ENCODE data around the gene PSMF1. TPM values are rescaled to one million over a fixed set of nuclear protein-coding genes. Genes with fewer than 3 reads are reported as not detected.

The PSMF1 gene
- total RNA-seq, 1 experiment from 2014 or later, result 166 TPM

GRCh38 chr20:1130847-1131246 is 12.4 kb downstream of the PSMF1 start:
- no peak overlapping the region for H2AFZ ChIP-seq
- no peaks in the 10 kb centered on the region for H3K79me2 ChIP-seq (ENCODE audit: low read depth)
- TF ChIP-seq, protein P1, sequence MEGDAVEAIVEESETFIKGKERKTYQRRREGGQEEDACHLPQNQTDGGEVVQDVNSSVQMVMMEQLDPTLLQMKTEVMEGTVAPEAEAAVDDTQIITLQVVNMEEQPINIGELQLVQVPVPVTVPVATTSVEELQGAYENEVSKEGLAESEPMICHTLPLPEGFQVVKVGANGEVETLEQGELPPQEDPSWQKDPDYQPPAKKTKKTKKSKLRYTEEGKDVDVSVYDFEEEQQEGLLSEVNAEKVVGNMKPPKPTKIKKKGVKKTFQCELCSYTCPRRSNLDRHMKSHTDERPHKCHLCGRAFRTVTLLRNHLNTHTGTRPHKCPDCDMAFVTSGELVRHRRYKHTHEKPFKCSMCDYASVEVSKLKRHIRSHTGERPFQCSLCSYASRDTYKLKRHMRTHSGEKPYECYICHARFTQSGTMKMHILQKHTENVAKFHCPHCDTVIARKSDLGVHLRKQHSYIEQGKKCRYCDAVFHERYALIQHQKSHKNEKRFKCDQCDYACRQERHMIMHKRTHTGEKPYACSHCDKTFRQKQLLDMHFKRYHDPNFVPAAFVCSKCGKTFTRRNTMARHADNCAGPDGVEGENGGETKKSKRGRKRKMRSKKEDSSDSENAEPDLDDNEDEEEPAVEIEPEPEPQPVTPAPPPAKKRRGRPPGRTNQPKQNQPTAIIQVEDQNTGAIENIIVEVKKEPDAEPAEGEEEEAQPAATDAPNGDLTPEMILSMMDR (conservative IDR thresholded peaks at IDR 0.05), result no peak
- TF ChIP-seq EZH2 (IDR thresholded peaks at IDR 0.05; ENCODE audit: low read depth), result no peak
- H3F3A ChIP-seq (ENCODE audit: insufficient read depth, low read depth), result no peaks in the 10 kb centered on the region
- BruUV-seq (replicated peaks), result no TSS peak
- no peak for DNase-seq
- H3K9me3 ChIP-seq (ENCODE audit: insufficient read depth, low read depth), result no peaks in the 10 kb centered on the region
- H3K36me3 ChIP-seq (ENCODE audit: low read depth), result peaks cover 21% of the 10 kb centered on the region
- no peaks in the 10 kb centered on the region for H3K9me2 ChIP-seq (ENCODE audit: insufficient read depth)
- H3K4me2 ChIP-seq, result no peak overlapping the region
- H3K4me1 ChIP-seq (replicated peaks; ENCODE audit: insufficient read depth), result no peaks in the 10 kb centered on the region
- H3K4me3 ChIP-seq, result no peak overlapping the region
- peaks cover 15% of the 10 kb centered on the region for H4K20me1 ChIP-seq (ENCODE audit: insufficient read depth)
- intact Hi-C loops (cut with micrococcal nuclease; ENCODE audit: unreplicated experiment), result no loop called here
- ChIA-PET CTCF (no interaction called here), POLR2A (ENCODE audit: unreplicated experiment) (no interaction called here)
- no peaks in the 10 kb centered on the region for H3K27me3 ChIP-seq (ENCODE audit: insufficient read depth, low read depth)
- H3K27ac ChIP-seq, result no peak overlapping the region

DNA sequence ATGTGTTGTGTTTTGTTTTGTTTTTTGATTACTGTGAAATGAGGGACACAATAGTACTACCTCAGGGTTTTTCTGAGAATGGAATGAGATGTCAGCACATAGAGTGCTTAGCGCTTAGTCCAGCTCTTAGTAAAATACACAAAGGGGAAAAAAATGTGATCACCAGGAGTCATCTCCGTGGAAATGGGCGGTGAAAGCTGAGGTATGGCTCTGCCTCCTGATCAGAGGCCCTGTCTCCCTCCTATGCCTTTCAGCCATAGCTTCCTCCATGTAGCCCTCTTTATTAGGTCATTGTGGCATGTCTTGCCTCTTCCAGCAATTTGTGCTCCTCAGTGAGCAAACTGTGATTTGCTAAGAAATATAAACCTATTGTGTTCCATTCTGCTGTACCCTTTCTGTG is 13.0 kb downstream of the PSMF1 start:
- Histone ChIP-seq H3K79me2 (ENCODE audit: low read depth) (no peaks in the 10 kb centered on the region), H3K4me2 (no peak overlapping the region), H3K4me3 (no peak overlapping the region), H3K36me3 (ENCODE audit: low read depth) (peaks cover 26% of the 10 kb centered on the region), H3K27ac (no peak overlapping the region), H3K4me1 (replicated peaks; ENCODE audit: insufficient read depth) (no peaks in the 10 kb centered on the region), H3K9me2 (ENCODE audit: insufficient read depth) (no peaks in the 10 kb centered on the region), H4K20me1 (ENCODE audit: insufficient read depth) (peaks cover 15% of the 10 kb centered on the region), H3F3A (ENCODE audit: insufficient read depth, low read depth) (no peaks in the 10 kb centered on the region), H3K9me3 (ENCODE audit: insufficient read depth, low read depth) (no peaks in the 10 kb centered on the region), H3K27me3 (ENCODE audit: insufficient read depth, low read depth) (no peaks in the 10 kb centered on the region), H2AFZ (no peak overlapping the region)
- CTCF ChIA-PET, result no interaction called here
- POLR2A ChIA-PET (ENCODE audit: unreplicated experiment), result no interaction called here
- intact Hi-C loops (cut with micrococcal nuclease; ENCODE audit: unreplicated experiment), result no loop called here
- no TSS peak for BruUV-seq (replicated peaks)
- no peak for TF ChIP-seq EZH2 (IDR thresholded peaks at IDR 0.05; ENCODE audit: low read depth)
- DNase-seq, result no peak

GRCh38 chr20:1134355-1134754 is 16.0 kb downstream of the PSMF1 start:
- no peaks in the 10 kb centered on the region for H3K79me2 ChIP-seq (ENCODE audit: low read depth)
- ChIA-PET POLR2A (ENCODE audit: unreplicated experiment) (interaction anchor here (1.0 kb wide), 1 partner anchor 303 kb away, joined by 4 read pairs; no protein-coding TSS in a partner anchor), CTCF (no interaction called here)
- intact Hi-C loops (cut with micrococcal nuclease; ENCODE audit: unreplicated experiment), result no loop called here
- no peak overlapping the region for H3K4me2 ChIP-seq
- TF ChIP-seq EZH2 (IDR thresholded peaks at IDR 0.05; ENCODE audit: low read depth), result no peak
- TF ChIP-seq, protein P1 (conservative IDR thresholded peaks at IDR 0.05), result no peak
- H4K20me1 ChIP-seq (ENCODE audit: insufficient read depth), result peaks cover 28% of the 10 kb centered on the region
- BruUV-seq (replicated peaks), result no TSS peak
- H3K9me3 ChIP-seq (ENCODE audit: insufficient read depth, low read depth), result no peaks in the 10 kb centered on the region
- H3K27ac ChIP-seq, result no peak overlapping the region
- H3K4me3 ChIP-seq, result no peak overlapping the region
- H3K4me1 ChIP-seq (replicated peaks; ENCODE audit: insufficient read depth), result no peaks in the 10 kb centered on the region
- no peaks in the 10 kb centered on the region for H3K27me3 ChIP-seq (ENCODE audit: insufficient read depth, low read depth)
- no peak for DNase-seq
- H3F3A ChIP-seq (ENCODE audit: insufficient read depth, low read depth), result no peaks in the 10 kb centered on the region
- H3K9me2 ChIP-seq (ENCODE audit: insufficient read depth), result no peaks in the 10 kb centered on the region
- peaks cover 22% of the 10 kb centered on the region for H3K36me3 ChIP-seq (ENCODE audit: low read depth)
- H2AFZ ChIP-seq, result no peak overlapping the region

DNA sequence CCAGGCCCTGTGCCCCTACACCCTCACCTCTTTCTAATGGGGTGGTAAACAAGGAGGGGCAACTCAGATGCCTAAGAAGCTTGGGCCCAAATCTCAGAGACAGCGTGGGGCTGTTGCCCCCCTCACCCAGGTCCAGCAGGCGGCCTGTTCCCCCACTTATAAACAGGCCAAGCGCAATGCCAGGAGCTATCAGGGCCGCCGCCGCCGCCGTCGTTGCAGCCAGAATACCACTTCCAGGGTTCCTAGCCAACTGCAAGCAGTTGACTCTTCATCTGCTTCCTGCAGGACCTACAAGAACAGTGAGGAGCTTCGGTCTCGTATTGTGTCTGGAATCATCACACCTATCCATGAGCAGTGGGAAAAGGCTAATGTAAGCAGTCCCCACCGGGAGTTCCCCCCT is 16.4 kb downstream of the PSMF1 start:
- peaks cover 28% of the 10 kb centered on the region for H4K20me1 ChIP-seq (ENCODE audit: insufficient read depth)
- H2AFZ ChIP-seq, result no peak overlapping the region
- intact Hi-C loops (cut with micrococcal nuclease; ENCODE audit: unreplicated experiment), result no loop called here
- H3K4me3 ChIP-seq, result no peak overlapping the region
- no peak for DNase-seq
- H3K27ac ChIP-seq, result no peak overlapping the region
- H3K4me1 ChIP-seq (replicated peaks; ENCODE audit: insufficient read depth), result no peaks in the 10 kb centered on the region
- peaks cover 17% of the 10 kb centered on the region; the same call in 1 of the 2 replicates for H3K36me3 ChIP-seq (ENCODE audit: low read depth)
- TF ChIP-seq, protein P1 (conservative IDR thresholded peaks at IDR 0.05), result no peak
- TF ChIP-seq EZH2 (IDR thresholded peaks at IDR 0.05; ENCODE audit: low read depth), result no peak
- no peaks in the 10 kb centered on the region for H3K27me3 ChIP-seq (ENCODE audit: insufficient read depth, low read depth)
- no peaks in the 10 kb centered on the region for H3K9me2 ChIP-seq (ENCODE audit: insufficient read depth)
- H3K79me2 ChIP-seq (ENCODE audit: low read depth), result no peaks in the 10 kb centered on the region
- no peak overlapping the region for H3K4me2 ChIP-seq
- ChIA-PET POLR2A (ENCODE audit: unreplicated experiment) (interaction anchor here (1.0 kb wide), 1 partner anchor 304 kb away, joined by 4 read pairs; no protein-coding TSS in a partner anchor), CTCF (no interaction called here)
- H3F3A ChIP-seq (ENCODE audit: insufficient read depth, low read depth), result no peaks in the 10 kb centered on the region
- H3K9me3 ChIP-seq (ENCODE audit: insufficient read depth, low read depth), result no peaks in the 10 kb centered on the region
- BruUV-seq (replicated peaks), result no TSS peak

Measured in PC-9 (cell line).